GM18868 (cell line): Measurements from ENCODE around the gene UGT1A8.
"Not testable (repeated sequence)": the region's sequence is repeated elsewhere in the genome, so short reads cannot be mapped to it uniquely, and the experiment has no call there.

ENCODE experiments used
- ATAC-seq: cut with Tn5 transposase; IDR thresholded peaks from one replicate; pipeline ENCODE4 v1.9.1; 2021; ENCODE audit warnings: mild to moderate bottlenecking, moderate library complexity; ENCODE audit not compliant: unreplicated experiment

Gene UGT1A8

DNA sequence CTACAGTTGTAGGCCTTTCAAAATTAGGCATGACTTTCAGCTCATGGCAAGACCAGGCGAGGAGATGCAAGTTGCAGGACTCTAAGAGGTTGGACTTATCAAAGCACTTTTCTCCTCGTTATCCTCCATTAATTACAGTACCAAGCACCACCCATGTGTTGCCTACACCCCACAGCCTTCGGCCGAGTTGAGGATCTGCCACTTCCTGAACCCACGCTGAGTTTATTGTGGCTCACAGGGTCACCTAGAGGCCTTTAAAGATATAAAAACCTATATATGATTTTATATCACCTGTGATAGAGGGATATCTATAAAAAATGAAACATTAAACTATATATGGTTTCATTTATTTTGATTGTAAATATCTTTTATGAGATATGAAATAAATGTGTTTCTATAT lies 21.4 kb downstream of the UGT1A8 start:
- no peak for ATAC-seq

- ATAC-seq = no peak
Measured at GRCh38 chr2:233639860-233640259, 22.4 kb downstream of the UGT1A8 start.

DNA sequence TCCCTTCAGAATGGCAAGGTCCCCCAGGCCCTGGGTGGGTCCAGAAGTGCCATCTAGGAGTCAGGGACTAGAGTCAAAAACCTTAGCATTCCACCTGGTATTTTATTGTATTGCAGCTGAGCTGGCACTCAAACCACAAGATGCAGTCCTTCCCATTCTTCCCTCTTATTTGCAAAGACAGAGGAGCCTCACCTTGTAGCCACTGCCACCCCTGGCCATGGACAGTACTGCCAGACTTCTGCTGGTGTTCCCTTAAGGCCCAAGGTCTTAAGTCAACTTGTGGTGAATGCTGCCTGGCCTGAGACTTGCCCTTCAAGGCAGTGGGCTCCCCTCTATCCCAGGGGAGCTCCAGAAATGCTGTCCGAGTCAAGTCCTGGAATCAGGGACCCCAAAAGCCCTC lies 25.7 kb downstream of the UGT1A8 start:
- ATAC-seq = no peak

- not testable (repeated sequence) for ATAC-seq
Measured at GRCh38 chr2:233646033-233646432, 28.6 kb downstream of the UGT1A8 start.

- ATAC-seq = no peak
Measured at GRCh38 chr2:233650981-233651380, 33.5 kb downstream of the UGT1A8 start.

DNA sequence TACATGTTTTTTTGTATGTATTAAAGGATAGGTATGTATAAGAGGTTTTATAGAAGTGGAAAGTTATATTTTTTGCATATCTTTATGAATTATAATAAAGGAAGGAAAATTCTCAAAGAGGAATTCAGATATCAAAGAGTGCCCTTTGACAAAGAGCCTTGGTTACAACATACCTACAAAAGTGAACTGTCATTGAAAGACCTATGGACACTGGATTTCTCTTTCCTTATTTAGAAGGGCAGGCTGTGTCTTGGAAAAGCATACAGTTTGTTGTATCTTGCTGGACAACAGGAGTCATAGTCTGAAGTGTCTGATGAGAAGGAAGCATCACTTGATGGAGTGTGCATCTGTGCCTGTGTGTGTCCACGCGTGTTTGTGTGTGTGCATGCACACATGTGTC lies 34.0 kb downstream of the UGT1A8 start:
- ATAC-seq = no peak

DNA sequence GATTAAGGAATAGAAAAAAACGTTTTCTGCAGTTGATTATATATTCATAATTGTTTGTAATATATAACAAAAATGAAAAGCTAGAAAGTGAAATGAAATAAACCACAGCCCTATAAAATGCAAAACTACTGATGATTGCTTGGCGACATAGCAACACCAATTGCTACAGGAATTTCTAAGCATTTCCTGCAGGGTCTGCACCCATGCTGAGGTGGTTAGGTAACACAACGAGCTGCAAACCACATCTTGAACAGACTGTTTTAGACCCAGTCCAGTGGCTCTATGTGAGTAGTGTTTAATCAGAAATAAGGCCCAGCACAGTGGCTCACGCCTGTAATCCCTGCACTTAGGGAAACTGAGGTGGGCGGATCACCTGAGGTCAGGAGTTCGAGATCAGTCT lies 37.1 kb downstream of the UGT1A8 start:
- ATAC-seq = no peak

- no peak for ATAC-seq
Measured at GRCh38 chr2:233655043-233655442, 37.6 kb downstream of the UGT1A8 start.

DNA sequence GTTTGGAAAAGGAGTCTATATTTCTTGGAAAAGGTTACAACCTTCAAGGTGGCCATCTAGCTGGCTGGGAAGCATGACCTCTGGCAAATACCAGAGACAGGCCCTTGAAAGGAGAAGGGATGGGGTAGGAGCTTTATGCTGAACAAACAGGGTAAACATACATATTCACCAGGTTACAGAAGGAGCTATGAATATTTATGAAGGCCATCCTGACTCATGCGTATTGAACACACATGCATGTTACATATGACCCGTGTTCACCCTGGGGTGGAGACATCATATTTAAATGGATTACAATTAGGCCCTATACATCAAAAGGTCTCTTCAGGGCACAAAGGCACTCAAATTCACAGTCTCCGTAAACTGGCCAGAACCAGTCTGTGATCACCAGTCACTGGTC lies 38.5 kb downstream of the UGT1A8 start:
- not testable (repeated sequence) for ATAC-seq

DNA sequence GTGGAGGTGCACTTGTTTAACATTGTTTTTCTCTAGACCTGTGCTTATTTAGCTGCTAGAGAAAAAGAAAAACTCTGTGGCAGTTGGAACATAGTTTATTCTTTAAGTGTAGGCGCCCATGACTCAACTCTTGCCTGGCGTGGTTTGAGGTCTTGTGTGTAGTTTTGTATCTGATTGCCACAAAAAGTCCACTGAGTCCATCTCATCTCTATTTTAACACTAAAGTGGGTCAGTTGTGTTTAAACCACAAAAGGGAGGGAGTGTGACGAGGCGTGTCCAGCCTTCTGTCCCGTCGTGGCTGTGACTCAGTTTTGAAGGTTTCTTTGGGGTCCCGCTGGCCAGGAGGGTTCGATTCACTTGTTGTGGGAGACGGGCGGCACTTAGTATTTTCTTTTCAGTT lies 39.0 kb downstream of the UGT1A8 start:
- ATAC-seq = no peak

GRCh38 chr2:233658610-233659009 lies 41.2 kb downstream of the UGT1A8 start:
- no peak for ATAC-seq

DNA sequence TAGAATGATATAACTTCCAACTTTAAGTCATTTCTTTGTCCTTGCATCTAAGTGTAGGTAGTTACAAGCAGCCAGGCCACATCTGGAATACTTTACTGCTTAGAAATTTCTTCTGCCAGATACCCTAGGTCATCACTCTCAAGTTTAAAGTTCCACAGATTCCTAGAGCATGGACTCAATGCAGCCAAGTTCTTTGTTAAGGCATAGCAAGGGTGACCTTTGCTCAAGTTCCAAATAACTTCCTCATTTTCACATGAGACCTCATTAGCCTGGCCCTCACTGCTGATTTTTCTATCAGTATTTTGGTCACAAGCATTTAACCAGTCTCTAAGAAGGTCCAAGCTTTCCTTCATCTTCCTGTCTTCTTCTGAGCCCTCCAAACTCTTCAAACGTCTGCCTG lies 46.5 kb downstream of the UGT1A8 start:
- no peak for ATAC-seq

GRCh38 chr2:233668605-233669260 lies 51.3 kb downstream of the UGT1A8 start:
- ATAC-seq = no peak

- ATAC-seq = no peak
Measured at GRCh38 chr2:233671290-233672161, 54.1 kb downstream of the UGT1A8 start, which contains the start of gene UGT1A9. TSS of gene UGT1A9 (plus strand) at chr2:233671898. CDS start at chr2:233671935, 37 bp downstream.

DNA sequence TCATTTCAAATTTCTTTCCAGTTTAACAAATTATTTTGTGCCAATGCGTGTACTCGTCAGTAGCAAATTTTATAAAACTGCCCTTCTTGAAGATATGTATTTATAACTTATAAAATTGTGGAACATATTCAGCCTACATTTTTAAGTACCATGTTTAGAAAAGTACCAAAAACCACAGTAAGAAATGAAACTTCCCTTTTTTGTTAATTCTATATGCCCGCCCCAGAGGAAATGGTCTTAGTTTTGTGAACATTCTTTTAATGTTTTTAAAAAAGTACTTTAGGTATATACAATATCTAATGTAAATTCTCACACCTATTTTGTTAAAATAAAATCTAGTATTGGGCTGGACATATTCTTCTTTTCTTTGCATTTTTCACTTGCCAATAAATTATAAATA lies 55.5 kb downstream of the UGT1A8 start:
- ATAC-seq = no peak

GRCh38 chr2:233673896-233674295 lies 56.5 kb downstream of the UGT1A8 start:
- no peak for ATAC-seq

DNA sequence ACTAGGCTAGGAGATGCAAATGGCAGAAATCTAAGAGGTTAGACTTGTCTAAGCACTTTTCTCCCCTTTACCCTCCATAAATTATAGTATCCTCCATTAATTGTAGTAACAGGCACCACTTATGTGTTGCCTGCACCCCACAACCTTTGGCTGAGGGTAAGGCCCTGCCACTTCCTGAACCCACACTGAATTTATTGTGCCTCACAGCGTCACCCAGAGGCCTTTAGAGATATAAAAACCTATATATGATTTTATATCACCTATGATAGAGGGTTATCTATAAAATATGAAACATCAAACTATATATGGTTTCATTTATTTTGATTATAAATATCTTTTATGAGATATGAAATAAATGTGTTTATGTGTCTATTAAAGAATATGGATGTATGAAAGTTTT lies 56.9 kb downstream of the UGT1A8 start:
- no peak for ATAC-seq

GRCh38 chr2:233674995-233675394 lies 57.6 kb downstream of the UGT1A8 start:
- ATAC-seq = no peak

DNA sequence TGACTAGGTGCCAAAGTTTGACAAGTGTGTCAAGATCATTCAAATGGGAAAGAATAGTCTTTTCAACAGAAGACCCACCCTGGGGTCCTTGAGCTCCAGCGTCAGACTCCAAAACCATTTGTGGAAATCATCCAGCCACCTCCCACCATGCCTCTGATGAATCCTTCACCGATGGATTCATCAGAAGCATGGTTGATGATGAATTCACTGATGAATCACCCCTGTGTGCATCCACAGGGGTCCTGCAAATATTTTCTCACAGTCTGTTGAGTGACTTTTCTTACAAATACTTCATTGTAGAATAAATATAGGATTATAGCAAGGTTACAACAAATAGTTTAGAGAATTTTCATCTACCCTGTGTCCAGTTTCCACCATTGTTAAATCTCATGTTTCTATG lies 58.6 kb downstream of the UGT1A8 start:
- ATAC-seq = no peak

GRCh38 chr2:233679196-233679595 lies 61.8 kb downstream of the UGT1A8 start:
- ATAC-seq = no peak

DNA sequence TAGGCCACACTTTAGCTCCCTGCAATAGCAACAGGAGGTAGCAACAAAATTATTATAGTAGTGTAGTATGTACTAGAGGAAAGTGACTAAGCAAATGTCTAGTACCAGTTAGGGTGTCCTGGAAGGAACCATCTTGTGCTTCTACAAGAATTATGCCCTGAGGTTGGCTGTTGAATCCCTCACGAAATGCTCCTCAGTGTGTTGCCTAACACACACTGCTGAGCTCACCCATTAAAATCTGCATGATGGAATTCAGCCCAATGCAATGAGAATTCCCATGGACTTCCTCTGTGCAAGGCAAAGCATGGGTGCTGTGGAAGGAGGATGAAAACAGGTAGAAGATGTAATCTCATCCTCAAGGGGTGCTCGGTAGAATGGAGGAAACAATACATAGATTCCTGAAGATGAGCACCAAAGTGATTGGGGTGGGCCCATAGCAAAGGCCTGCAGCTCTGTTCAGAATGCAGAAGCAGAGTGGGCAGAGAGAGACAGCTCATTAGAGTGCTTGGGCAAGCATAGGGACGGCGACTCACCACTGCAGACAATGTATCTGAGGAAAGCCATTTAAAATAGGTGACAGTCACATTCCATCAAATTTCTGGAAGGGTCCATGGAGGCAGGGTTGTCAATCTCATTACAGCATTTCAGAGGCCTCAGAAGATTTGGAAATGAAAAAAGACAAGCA lies 63.1 kb downstream of the UGT1A8 start:
- ATAC-seq = no peak
